NCI-H2196 (cell line): ENCODE measurements around the gene CTSS.
"Not testable (repeated sequence)": the region's sequence is repeated elsewhere in the genome, so short reads cannot be mapped to it uniquely, and the experiment has no call there.

Experiments
- DNase-seq: peaks from one replicate; lab custom pipeline; 2025; ENCODE audit not compliant: unreplicated experiment; lab: John Stamatoyannopoulos, UW

Gene CTSS

DNA sequence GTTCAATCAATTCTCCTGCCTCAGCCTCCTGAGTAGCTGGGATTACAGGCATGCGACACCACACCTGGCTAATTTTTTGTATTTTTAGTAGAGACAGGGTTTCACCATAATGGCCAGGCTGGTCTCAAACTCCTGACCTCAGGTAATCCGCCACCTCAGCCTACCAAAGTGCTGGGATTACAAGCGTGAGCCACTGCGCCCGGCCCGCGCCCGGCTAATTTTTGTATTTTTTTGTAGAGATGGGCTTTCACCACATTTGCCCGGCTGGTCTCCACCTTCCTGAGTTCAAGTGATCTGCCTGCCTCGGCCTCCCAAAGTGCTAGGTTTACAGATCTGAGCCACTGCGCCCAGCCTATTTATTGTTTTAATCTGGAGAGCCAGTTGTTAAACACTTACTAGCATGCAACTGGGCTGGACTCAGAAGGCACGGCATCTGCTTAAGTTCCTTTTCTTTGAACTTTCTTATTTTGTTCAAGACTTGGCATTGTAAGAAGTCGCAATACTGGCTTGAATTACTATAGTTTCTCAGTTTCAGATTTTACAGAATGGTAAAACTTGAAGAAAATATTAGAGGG, 10.4 kb upstream of the CTSS start:
- DNase-seq, result not testable (repeated sequence)

DNA sequence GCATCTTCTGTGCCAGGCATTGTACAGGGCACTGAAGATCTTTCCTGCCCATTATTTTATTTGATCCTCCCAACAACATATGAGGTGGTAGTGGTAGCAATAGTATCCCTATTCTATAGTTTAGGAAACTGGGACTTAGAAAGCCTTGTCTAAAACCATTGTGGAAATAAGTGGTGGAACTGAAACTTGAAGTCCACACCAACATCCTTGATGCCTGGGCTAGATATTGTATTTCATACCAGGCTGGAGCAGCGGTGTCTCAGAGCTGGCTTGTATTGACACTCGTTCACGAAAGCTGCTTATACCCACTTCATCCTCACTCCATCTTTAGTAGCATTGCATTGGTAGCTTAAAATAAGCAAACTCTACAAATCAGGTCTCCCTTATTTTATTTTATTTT, 9.7 kb upstream of the CTSS start:
- DNase-seq, result no peak

GRCh38 chr1:150772326-150772725, 6.7 kb upstream of the CTSS start:
- DNase-seq, result no peak

DNA sequence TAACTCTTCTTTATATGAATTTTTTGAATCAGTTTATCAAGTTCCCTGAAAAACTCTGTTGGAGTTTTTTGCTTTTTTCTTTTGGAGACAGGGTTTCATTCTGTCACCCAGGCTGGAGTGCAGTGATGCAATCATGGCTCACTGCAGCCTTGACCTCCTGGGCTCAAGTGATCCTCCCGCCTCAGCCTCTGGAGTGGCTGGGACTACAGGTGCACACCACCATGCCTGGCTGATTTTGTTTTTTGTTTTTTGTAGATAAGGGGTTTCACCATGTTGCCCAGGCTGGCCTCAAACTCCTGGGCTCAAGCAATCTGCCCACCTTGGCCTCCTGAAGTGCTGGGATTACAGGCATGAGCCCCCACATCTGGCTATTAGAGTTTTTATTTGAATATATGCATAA, 2.1 kb upstream of the CTSS start:
- DNase-seq, result not testable (repeated sequence)

GRCh38 chr1:150765977-150766301, 361 bp upstream of the CTSS start:
- DNase-seq, result not testable (repeated sequence)

- no peak for DNase-seq
Measured at GRCh38 chr1:150764617-150765101, 919 bp downstream of the CTSS start.

GRCh38 chr1:150763018-150763417, 2.6 kb downstream of the CTSS start:
- DNase-seq, result no peak

DNA sequence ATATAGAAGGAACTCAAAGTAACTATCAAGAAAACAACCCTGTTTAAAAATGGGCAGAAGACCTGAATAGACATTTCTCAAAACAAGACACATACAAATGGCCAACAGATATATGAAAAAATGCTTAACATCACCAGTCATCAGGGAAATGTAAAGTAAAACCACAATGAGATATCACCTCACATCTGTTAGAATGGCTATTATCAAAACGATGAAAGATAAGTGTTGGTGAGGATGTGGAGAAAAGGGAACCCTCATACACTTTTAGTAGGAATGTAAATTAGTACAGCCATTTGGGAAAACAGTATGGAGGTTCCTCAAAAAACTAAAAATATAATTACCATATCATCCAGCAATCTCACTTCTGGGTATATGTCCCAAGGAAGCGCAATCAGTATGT, 3.0 kb downstream of the CTSS start:
- no peak for DNase-seq

GRCh38 chr1:150761801-150762200, 3.8 kb downstream of the CTSS start:
- no peak for DNase-seq

- DNase-seq, result no peak
Measured at GRCh38 chr1:150760013-150760412, 5.6 kb downstream of the CTSS start.

GRCh38 chr1:150753416-150753815, 12.2 kb downstream of the CTSS start:
- no peak for DNase-seq

DNA sequence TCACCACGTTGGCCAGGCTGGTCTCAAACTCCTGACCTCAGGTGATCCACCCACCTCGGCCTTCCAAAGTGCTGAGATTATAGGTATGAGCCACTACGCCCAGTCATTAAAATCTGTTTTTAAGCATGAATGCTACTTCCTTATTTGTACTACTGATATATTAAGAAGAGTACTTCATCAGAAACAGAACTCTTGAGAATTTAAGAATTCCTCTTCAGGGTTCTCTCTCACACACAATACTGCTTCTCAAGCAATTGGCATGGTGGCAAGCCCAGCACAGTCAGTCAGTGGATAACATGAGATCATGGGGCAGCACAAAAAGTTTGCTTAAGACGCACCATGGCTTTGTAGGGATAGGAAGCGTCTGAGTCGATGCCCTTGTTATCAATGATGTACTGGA, 14.1 kb downstream of the CTSS start:
- no peak for DNase-seq

DNA sequence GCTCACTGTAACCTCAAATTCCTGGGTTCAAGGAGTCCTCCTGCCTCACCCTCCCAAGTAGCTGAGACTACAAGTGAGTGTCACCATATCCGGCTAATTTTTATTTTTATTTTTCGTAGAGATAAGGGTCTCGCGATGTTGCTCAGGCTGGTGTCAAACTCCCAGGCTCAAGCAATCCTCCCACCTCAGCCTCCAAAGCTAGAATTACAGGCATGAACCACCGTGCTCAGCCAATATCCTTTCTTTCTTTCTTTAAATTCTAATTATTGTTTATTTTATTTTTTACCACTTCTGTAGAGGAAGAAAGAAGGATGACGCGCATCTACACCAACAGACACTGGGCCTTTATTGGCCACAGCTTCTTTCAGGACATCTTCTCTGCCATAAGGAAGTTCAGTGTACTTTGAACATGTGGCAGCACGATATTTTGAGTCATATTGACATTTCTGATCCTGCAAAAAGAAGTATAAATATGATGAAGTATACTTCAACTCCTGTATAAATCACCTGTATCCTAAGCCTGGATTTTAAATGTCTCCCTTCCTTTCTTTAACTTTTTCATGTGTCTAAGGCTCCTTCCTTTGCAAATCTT, 15.8 kb downstream of the CTSS start:
- DNase-seq, result no peak

GRCh38 chr1:150748878-150749719, 16.5 kb downstream of the CTSS start:
- DNase-seq, result no peak

- no peak for DNase-seq
Measured at GRCh38 chr1:150730130-150730721, 35.4 kb downstream of the CTSS start.

- DNase-seq, result no peak
Measured at GRCh38 chr1:150724336-150724735, 41.2 kb downstream of the CTSS start.

- no peak for DNase-seq
Measured at GRCh38 chr1:150720703-150721102, 44.9 kb downstream of the CTSS start, which contains the start of gene HORMAD1. TSS of gene HORMAD1 (minus strand) at chr1:150720895. CDS start at chr1:150719505, 1,390 bp downstream.

- no peak for DNase-seq
Measured at GRCh38 chr1:150720098-150720497, 45.5 kb downstream of the CTSS start.

- DNase-seq, result no peak
Measured at GRCh38 chr1:150718225-150718891, 47.2 kb downstream of the CTSS start.

DNA sequence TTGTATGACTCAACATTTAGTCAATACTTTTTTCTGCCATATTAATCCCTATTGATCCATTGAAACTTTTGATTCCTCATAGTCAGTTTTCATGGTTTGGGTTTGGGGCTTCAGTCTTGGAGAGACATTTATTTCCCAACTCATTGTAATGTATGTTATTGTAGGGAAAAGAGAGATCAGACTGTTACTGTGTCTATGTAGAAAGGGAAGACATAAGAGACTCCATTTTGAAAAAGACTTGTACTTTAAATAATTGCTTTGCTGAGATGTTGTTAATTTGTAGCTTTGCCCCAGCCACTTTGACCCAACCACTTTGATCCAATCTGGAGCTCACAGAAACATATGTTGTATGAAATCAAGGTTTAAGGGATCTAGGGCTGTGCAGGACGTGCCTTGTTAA, 56.5 kb downstream of the CTSS start:
- not testable (repeated sequence) for DNase-seq

- DNase-seq, result no peak
Measured at GRCh38 chr1:150708595-150708994, 57.0 kb downstream of the CTSS start.
